Glomerular visceral epithelial cell (primary cell): Measurements from ENCODE around the gene CAMK2N2.

Experiments
- DNase-seq: peaks from one replicate; pipeline ENCODE4 v3.0.0-alpha.2; 2016; ENCODE audit errors: extremely low spot score

Gene CAMK2N2

DNA sequence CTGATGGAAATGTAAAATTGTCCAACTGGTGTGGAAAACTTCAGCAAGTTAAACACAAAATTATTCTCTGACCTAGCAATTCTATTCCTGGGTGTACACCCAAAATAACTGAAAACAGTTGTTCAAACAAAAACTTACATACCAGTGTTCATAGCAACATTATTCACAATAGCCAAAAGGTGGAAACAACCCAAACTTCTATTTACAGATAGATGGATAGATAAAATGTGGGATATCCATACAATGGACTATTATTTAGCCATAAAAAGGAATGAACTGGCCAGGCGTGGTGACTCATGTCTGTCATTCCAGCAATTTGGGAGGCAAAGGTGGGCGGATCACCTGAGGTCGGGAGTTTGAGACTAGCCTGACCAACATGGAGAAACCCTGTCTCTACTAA is 38.8 kb downstream of the CAMK2N2 start:
- no peak for DNase-seq

DNA sequence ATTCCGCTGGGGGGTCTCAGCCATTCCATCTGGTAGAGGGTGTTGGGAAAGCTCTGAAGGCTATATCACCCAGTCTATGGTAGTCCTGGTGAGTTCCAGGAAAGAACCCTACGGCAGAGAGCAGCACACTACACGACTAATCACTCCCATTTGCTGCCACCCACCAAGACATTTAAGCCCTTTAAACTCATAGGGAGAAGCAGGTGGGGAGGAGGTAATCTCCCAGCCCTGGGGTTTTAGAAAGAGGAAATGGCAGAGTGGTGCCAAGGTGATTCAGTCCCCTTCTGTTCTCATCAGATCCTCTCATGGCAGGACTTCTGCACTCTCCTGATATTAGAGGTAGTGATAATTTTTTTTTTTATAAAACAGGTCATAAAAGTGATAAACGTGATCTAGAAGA is 42.5 kb downstream of the CAMK2N2 start:
- DNase-seq = no peak

DNA sequence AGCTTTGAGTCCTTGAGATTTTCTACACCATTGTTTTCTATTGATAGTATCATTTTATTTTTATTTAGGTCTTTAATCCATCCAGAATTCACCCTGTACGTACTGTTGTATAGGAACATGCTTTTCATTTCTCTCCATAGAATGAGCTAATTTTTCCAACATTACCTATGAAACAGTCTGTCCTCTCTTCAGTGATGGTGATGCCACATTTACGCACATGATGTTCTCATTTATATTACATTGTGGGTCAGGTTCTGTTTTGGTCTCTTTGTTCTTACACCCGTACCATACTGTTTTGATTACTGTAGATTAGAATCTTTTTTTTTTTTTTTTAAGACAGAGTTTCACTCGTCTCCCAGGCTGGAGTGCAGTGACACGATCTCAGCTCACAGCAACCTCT is 49.6 kb downstream of the CAMK2N2 start:
- DNase-seq = no peak

DNA sequence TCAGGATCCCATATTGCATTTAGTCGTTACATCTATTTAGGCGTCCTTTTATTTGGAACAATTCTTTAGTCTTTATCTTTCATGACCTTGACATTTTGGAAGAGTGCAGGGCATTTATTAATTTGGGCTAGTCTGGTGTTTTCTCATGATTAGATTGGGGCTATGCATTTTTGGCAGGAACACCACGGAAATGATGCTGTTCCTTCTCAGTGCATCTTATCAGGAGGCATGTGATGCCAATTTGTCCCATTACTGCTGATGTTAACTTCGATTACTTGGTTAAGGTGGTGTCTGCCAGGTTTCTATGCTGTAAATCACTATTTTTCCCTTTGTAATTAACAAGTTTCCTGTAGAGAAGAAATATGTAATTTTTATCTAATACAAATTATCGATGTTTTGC is 50.1 kb downstream of the CAMK2N2 start:
- DNase-seq = no peak
